HG03045 (cell line): ENCODE measurements around the gene CPPED1.
"Not testable (repeated sequence)": the region's sequence is repeated elsewhere in the genome, so short reads cannot be mapped to it uniquely, and the experiment has no call there.

Experiments
- ATAC-seq: cut with Tn5 transposase; IDR thresholded peaks from one replicate; pipeline ENCODE4 v1.9.1; 2021; ENCODE audit warnings: mild to moderate bottlenecking, moderate library complexity; ENCODE audit not compliant: unreplicated experiment

The CPPED1 gene

DNA sequence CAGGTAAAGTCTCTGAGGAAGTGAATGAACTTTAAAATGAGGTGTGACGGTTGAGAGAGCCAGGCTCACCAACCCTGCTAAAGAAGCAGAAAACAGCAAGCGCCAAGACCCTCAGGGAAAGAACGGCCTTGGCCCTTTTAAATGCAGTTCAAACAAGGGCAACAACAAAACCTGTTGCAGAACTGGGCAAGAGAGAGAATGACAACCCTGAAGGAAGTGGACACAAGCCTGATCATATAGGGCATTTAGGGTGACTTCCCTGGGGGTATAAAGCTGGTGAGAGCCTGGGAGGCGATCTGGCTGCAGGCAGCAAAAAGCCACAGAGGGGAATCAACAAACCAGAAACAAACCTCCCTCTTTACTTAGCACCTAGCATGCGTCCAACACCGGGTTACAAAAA is 1.0 kb downstream of the CPPED1 start:
- ATAC-seq: no peak

- ATAC-seq: no peak
Observed at GRCh38 chr16:12802048-12802447, 1.6 kb downstream of the CPPED1 start.

DNA sequence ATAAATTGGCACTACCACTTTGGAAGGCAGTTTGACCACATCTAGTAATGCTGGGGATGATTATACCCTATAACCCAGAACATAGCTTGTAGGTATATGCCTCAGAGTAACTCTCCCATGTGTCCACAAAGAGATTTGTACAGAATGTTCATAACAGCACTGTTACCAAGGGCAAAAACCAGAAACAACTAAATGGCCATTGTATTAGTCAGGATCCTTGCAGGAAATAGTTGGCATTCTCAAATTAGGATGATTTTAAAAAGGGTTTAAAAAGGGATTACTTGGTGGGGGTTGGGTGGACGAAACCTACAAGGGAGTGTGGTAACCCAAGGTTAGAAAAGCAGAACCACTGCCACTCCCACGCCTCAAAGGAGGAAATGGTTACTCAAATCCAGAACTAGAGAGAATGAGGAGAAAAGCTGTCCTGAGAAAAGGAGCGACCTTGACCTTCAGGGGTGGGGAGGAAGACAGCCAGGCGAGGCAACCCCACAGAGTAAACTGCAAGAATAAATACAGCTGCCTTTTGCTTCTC is 2.1 kb downstream of the CPPED1 start:
- no peak for ATAC-seq

DNA sequence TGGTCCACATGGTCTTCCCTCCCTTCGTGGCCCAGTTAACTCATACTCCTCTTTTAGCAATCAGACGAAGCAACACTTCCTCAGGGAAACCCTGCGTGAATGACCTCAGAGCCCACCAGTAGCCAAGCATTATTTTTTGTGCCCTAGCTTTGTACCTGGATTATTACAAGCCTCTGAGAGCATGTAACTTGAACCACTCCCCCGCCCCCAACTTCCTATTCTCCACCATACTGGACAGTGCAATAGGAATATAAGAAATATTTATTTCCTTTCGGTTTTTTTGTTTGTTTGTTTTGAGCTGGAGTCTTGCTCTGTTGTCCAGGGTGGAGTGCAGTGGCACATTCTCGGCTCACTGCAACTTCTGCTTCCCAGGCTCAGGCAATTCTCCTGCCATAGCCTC is 2.9 kb downstream of the CPPED1 start:
- no peak for ATAC-seq

GRCh38 chr16:12799996-12800395 is 3.7 kb downstream of the CPPED1 start:
- ATAC-seq: not testable (repeated sequence)

DNA sequence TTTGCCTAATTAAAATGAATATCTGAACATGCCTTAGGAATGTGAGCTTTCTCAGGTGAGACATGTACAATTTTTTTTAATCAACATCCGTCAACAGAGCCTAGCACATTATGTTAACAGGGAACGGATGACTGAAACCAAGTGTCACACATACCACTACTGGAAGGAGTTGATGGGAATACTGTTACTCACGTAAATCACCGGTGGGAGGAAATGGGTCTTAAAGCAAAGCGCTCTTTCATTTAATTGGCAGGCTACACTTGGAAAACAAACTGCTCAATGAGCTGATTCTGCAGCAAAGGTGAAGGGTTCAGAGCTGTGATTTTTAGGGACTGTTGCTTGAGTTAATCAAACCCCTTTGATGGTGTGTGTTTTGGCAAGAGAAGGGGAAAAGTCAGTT is 4.8 kb downstream of the CPPED1 start:
- ATAC-seq: no peak

DNA sequence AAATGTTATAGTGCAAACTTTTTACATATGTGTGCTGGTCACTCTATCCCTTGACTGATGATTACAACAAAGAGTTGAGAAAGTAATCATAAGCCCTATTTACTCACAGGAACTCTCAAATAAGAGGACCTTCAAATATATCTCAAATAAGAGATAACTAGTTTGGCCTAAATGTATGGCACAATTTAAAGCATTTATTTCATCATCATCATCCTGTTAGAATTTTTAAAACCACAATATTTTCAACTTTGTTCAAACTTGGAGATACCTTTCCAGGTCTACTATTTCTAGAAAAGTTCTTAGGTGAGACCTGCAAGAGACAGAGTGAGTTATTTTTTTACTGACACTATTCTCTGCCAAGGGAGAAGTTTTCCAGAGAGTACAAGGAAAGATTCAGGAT is 5.5 kb downstream of the CPPED1 start:
- no peak for ATAC-seq

GRCh38 chr16:12796498-12796897 is 7.2 kb downstream of the CPPED1 start:
- no peak for ATAC-seq

DNA sequence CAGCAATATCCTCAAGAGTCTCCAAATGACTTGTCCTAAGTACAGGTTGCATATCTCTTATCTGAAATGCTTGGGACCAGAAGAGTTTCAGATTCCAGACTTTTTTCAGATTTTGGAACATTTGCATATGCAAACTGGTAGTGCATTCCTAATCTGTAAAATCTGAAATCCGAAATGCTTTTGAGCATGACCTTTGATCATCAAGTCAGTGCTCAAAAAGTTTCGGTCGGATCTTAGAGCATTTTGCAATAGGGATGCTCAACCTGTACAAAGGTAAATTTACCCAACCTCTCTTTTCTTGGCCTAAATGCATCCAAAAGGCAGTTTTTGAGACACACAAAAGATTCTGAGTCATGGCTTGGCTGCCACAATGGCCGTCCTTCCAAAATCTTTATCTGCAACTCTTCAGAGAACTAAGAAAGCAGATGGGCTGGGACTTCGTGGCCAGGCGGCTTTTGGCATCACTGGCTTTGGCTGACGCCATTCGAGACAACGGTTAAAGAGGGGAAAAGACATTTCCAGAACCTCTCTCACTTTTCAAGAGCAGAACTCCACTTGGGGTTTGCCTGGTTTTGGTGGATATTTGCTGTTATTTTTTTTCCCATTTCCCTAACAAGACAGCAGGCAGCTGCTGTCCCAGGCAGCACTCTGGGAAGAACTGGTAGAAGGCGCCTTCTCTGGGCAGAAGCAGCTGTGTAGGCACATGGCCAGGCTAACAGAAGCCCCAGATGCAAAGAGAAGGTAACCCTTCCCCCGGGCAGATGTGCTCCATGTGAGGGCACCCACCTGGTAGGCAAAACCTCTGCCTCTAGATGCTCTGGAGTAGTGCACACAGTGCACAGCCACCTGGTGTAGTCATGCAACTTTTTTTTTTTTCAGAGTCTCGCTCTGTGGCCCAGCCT is 8.9 kb downstream of the CPPED1 start:
- no peak for ATAC-seq

DNA sequence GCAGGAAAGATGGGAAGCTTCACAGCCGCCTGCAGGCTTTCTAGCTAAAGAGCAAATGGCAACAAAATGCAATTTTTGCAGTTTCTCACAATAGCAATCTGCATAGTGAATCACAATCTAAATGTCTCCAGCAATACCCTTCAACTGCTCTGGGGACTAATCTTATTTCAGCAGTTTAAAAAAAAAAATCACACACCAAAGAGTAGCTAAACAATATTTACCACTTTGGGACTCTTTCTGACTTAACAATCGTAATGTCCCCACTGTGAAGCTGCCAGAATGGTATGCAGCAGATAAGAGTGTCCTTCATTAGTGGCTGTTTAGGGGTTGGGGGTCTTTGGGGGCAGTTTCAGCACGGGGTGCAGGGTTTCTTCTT is 9.8 kb downstream of the CPPED1 start:
- no peak for ATAC-seq

GRCh38 chr16:12793120-12793864 is 10.4 kb downstream of the CPPED1 start:
- no peak for ATAC-seq

- ATAC-seq: not testable (repeated sequence)
Observed at GRCh38 chr16:12792528-12792927, 11.2 kb downstream of the CPPED1 start.

DNA sequence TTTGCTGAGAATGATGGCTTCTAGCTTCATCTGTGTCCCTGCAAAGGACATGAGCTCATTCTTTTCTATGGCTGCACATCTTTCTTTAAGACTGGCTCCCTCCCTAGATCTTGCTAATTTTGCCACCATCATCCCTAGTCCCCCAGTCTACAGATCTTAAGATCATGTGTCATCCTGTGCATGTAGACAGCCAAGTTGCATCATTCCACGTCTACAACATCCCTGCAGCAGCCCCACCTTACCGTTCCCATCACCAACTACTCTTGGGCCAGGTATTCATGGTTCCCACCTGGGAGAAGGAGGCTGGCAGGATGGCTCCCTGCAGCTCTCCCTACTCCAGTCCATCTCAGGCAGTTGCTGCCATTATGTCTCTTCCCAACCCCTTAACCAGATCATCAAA is 12.3 kb downstream of the CPPED1 start:
- no peak for ATAC-seq

GRCh38 chr16:12788758-12789157 is 14.9 kb downstream of the CPPED1 start:
- ATAC-seq: no peak

- no peak for ATAC-seq
Observed at GRCh38 chr16:12786081-12786480, 17.6 kb downstream of the CPPED1 start.

- no peak for ATAC-seq
Observed at GRCh38 chr16:12784076-12784475, 19.6 kb downstream of the CPPED1 start.

GRCh38 chr16:12781777-12782176 is 21.9 kb downstream of the CPPED1 start:
- ATAC-seq: no peak

DNA sequence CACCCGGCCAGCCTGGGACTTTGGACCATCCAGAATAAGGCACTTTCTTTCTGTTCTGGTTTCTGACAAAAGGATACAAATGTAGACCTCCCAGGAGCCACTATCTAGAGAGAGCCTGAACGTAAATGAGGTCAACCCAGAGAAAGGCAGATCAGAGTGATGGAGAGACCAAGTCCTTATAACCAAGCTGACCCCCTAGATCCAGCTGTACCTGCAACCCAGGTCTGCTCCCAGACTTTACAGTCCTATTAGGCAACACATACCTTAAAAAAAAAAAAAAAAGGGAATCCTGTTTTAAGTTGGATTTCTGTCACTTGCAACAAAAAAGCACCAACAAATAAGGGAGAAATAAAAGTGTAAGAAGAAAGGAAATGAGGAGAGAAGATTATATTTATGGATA is 23.2 kb downstream of the CPPED1 start:
- no peak for ATAC-seq

GRCh38 chr16:12778726-12779125 is 25.0 kb downstream of the CPPED1 start:
- ATAC-seq: no peak

DNA sequence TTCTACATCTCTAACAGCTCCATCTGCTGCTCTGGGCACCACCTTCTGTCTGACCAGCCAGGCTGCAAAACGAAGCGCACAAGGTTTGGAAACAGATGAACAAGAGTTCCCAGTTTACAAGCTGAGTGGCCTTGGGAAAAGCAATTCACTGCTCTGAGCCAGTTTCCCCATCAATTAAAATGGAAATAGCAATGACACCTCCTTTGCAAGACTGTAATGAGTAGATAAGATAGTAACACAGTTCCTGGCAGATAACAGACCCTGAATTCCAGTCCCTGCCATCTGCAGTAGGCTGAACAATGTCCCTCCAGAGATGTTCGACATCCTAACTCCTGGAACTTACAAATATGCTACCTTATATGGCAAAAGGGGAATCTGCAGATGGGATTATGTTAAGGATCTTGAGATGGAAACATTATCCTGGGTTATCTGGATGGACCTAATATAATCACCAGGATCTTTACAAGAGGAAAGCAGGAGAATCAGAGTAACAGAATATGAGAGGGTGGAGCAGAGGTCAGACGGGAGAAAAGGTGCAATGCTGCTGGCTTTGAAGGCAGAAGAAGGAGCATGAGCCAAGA is 27.9 kb downstream of the CPPED1 start:
- ATAC-seq: no peak

- no peak for ATAC-seq
Observed at GRCh38 chr16:12773221-12773620, 30.5 kb downstream of the CPPED1 start.
